ENCODE results near the gene MADCAM1.

MADCAM1 gene

DNA sequence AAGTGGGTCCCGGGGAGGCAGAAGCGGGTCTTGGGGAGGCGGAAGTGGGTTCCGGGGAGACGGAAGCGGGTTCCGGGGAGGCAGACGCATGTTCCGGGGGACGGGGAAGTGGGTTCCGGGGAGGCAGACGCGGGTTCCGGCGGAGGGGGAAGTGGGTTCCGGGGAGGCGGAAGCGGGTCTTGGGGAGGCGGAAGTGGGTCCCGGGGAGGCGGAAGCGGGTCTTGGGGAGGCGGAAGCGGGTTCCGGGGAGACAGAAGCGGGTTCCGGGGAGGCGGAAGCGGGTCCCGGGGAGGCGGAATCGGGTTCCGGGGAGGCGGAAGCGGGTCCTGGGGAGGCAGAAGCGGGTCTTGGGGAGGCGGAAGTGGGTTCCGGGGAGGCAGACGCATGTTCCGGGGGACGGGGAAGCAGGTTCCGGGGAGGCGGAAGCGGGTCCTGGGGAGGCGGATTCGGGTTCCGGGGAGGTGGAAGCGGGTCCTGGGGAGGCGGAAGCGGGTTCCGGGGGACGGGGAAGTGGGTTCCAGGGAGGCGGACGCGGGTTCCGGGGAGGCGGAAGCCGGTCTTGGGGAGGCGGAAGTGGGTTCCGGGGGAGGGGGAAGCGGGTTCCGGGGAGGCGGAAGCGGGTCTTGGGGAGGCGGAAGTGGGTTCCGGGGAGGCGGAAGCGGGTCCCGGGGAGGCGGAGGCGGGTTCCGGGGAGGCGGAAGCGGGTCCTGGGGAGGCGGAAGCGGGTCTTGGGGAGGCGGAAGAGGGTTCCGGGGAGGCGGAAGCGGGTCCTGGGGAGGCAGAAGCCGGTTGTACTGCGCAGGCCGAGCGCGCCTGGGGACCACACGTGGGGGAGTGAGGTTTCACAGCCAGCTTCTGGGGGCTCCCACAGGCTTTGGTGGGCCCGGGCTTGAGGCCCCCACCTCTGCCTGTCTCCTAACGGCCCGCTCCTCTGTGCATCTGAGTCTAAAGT lies 37.9 kb upstream of the MADCAM1 start:
- H3K27me3 ChIP-seq (replicated peaks) = peaks cover 14% of the 10 kb centered on the region
- no peak overlapping the region for H3K4me3 ChIP-seq (ENCODE audit: low read depth, low read length)
- no peaks in the 10 kb centered on the region for H3K36me3 ChIP-seq (replicated peaks)
- TF ChIP-seq, protein P1, sequence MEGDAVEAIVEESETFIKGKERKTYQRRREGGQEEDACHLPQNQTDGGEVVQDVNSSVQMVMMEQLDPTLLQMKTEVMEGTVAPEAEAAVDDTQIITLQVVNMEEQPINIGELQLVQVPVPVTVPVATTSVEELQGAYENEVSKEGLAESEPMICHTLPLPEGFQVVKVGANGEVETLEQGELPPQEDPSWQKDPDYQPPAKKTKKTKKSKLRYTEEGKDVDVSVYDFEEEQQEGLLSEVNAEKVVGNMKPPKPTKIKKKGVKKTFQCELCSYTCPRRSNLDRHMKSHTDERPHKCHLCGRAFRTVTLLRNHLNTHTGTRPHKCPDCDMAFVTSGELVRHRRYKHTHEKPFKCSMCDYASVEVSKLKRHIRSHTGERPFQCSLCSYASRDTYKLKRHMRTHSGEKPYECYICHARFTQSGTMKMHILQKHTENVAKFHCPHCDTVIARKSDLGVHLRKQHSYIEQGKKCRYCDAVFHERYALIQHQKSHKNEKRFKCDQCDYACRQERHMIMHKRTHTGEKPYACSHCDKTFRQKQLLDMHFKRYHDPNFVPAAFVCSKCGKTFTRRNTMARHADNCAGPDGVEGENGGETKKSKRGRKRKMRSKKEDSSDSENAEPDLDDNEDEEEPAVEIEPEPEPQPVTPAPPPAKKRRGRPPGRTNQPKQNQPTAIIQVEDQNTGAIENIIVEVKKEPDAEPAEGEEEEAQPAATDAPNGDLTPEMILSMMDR (IDR thresholded peaks at IDR 0.05; ENCODE audit: low read depth, low read length, missing control alignments) = no peak
- no peak for DNase-seq
- H3K27ac ChIP-seq = no peak overlapping the region
- in situ Hi-C loops (cut with HindIII; ENCODE audit: low pct_ligation_motif_present, low sequenced_read_pairs) = no loop called here

DNA sequence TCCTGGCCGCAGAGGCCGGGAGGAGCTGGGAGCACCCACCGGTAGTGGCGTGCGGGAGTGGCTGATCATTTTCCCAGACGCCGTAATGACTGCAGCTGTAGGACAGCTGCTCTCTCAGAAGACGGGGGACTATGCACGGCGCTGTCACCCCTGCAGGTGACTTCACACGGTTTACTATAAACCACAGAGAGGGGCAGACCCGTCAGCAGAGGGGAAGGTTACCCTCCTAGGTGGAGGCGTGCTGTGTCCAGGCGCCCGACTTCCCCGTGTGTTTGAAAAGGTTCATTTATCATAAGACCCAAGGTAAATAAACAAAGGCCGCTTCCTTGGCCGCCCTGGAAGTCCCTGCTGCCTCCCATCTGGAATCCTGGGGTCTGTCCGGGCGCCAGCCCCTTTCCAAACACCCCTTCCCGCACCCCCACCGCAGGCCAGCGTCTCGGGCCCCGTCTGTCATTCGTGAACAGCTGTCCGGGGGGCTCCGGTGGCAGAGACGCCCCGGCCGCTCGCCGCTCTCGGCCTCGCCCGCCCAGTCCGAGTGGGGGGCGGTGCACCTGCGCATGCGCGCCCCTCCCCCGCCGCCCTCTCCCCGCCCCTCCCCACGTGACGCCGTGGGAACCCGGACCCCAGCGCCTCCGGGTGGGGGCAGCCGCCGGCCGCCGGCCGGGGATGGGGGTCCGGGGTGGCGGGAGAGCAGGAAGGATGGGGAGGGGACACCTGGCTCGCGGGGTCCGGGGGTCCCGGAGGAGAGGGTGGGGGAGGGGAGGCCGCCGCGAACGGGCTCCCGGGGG lies 36.4 kb upstream of the MADCAM1 start:
- no peak for DNase-seq
- in situ Hi-C loops (cut with HindIII; ENCODE audit: low pct_ligation_motif_present, low sequenced_read_pairs) = no loop called here
- Histone ChIP-seq H3K27ac (no peak overlapping the region), H3K27me3 (replicated peaks) (peaks cover 14% of the 10 kb centered on the region), H3K4me3 (ENCODE audit: low read depth, low read length) (peak overlapping the region; percentile 50), H3K36me3 (replicated peaks) (no peaks in the 10 kb centered on the region)
- TF ChIP-seq, protein P1 (IDR thresholded peaks at IDR 0.05; ENCODE audit: low read depth, low read length, missing control alignments) = no peak

DNA sequence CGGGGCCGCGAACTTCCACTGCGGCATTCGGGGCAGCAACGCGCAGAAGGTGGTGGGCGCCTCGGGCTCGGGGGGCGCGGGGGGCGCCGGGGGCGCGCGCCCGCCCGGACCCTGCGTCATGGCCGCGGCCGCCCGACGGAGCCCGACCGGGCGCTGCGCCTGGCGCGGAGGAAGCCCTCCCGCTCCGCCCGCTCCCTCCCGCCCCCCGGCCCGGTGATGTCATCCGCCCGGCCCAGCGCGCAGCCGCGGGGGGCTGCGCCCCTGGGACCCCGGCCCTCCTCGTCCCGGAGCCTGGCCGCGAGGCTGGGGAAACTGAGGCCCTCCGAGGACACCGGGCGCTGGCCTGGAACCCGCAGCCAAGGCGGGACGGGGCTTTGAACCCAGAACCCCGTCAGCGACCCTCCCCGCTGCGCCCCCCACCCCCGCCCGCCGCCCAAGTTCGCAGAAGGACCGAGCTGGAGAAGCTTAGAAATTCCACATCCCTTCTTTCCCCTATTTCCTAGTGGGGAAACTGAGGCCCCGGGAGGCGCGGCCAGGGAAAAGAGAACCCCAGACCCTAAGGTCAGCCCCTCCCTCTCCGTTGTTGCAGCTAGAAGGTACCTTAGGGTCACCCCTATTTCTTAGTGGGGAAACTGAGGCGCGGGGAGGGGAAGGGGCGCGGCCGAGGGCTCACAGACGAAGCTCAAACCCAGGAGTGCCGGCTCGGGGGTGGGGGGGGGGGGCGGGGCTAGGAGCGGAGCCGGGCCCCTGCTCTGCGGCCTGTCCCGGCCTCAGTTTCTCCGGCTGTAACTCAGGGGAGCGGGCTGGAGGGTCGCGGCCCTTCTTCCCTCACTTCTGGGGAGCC lies 35.2 kb upstream of the MADCAM1 start, which contains the start of gene SHC2:
TSS of gene SHC2 (minus strand) at position 157 of the 844 bp plus-strand sequence. CDS start at position 120, 37 bp downstream.
- no peaks in the 10 kb centered on the region for H3K36me3 ChIP-seq (replicated peaks)
- no peak within 1 kb of the TSS for H3K27ac ChIP-seq
- H3K27me3 ChIP-seq (replicated peaks) = peaks cover 14% of the 10 kb centered on the region
- DNase-seq = no peak
- TF ChIP-seq, protein P1 (IDR thresholded peaks at IDR 0.05; ENCODE audit: low read depth, low read length, missing control alignments) = no peak
- peak within 1 kb of the TSS; percentile 50 for H3K4me3 ChIP-seq (ENCODE audit: low read depth, low read length)
- in situ Hi-C loops (cut with HindIII; ENCODE audit: low pct_ligation_motif_present, low sequenced_read_pairs) = no loop called here

DNA sequence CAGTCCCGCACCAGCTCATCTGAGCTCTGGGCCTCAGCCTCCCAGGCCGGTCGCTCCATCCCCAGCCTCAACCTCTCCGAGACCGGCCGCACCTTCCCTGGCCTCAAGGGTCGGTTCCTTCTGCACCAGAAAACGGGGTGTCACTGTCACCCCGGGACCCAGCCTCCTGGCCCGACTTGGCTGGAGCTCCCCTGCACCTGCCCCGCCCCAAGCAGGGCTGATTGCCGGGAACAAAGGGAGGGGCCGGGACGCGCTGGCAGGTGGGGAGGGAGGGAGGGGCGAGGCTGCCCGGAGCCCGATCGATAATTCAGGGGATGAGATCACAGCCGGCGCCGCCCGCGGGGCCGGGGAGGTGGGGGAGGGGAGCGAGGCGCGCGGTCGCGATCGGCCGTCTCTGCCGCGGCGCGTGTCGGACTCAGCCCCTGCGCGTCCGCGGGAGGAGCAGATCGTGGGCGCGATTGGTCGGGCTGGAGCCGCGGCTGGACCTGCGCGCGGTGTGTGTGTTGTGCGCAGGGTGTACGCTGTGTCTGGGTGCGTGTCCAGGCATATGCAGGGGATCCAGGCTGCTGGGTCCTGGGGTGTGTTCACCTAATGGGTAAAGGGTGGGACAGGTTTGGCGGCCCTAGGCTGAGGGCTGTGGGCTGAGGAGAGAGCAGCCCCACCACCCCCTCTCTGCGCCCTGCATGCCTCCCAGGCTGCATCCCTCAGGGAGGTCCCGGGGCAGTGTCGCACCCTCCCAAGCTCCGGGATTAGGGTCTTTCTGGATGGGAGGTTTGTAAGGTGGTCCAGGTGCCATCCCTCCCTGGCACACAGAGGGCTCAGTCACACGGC lies 34.4 kb upstream of the MADCAM1 start:
- TF ChIP-seq, protein P1 (IDR thresholded peaks at IDR 0.05; ENCODE audit: low read depth, low read length, missing control alignments) = no peak
- no peak overlapping the region for H3K4me3 ChIP-seq (ENCODE audit: low read depth, low read length)
- H3K27me3 ChIP-seq (replicated peaks) = peaks cover 14% of the 10 kb centered on the region
- no peaks in the 10 kb centered on the region for H3K36me3 ChIP-seq (replicated peaks)
- no peak overlapping the region for H3K27ac ChIP-seq
- no peak for DNase-seq
- in situ Hi-C loops (cut with HindIII; ENCODE audit: low pct_ligation_motif_present, low sequenced_read_pairs) = no loop called here

Measured in brain microvascular endothelial cell (primary cell).